Testis (tissue), 3 donors: ENCODE data around the gene GTF2H2C. TPM values are rescaled to one million over a fixed set of nuclear protein-coding genes. Genes with fewer than 3 reads are reported as not detected.

Source experiments
- DNase-seq: peaks from one replicate; pipeline ENCODE4 v3.0.0-alpha.2; 2019
- H3K27ac ChIP-seq, 2 donors: fragments of 200-600 bp; sonication (generic); one replicate each; pipeline ENCODE4 v1.5.1; 2019
- H3K27me3 ChIP-seq: fragments of 200-600 bp; sonication (generic); one replicate; pipeline ENCODE4 v1.5.1; 2019
- H3K36me3 ChIP-seq: fragments of 200-600 bp; sonication (generic); one replicate; pipeline ENCODE4 v1.5.1; 2017; ENCODE audit warnings: low read depth; ENCODE audit errors: missing control alignments
- H3K4me1 ChIP-seq: fragments of 200-600 bp; sonication (generic); one replicate; pipeline ENCODE4 v1.5.1; 2019
- H3K4me3 ChIP-seq, 2 donors: fragments of 200-600 bp; sonication (generic); one replicate each; pipeline ENCODE4 v1.5.1; 2017 to 2019
- H3K9me3 ChIP-seq: fragments of 200-600 bp; sonication (generic); one replicate; pipeline ENCODE4 v1.5.1; 2017
- CTCF ChIP-seq, 3 experiments: fragments of 450-650 bp in 2 of 3; fragments of 200-600 bp in 1 of 3; sonication (generic) in 1 of 3; IDR thresholded peaks; one replicate each; pipeline ENCODE4 v1.5.1; 2016 to 2019; ENCODE audit warnings: antibody characterized with exemption in 3 of 3, mild to moderate bottlenecking in 2 of 3, moderate library complexity in 1 of 3
- POLR2A ChIP-seq: fragments of 450-650 bp; IDR thresholded peaks from one replicate; pipeline ENCODE4 v1.6.1; 2017; ENCODE audit warnings: antibody characterized with exemption, mild to moderate bottlenecking, moderate library complexity
- WGBS, 2 donors: methylation state at CpG; one replicate each; pipeline ENCODE4 v1.1.5; 2018; 5-methylcytosine and 5-hydroxymethylcytosine counted together
- intact Hi-C: fragments of 100-400 bp; cut with DNase I; formaldehyde crosslinking; loops from one replicate; pipeline ENCODE4 v1.15.1; 2023; ENCODE audit warnings: low total_unique reads
- polyA plus RNA-seq: library from polyadenylated mRNA; stranded (reverse); fragments of 350-450 nt; fragmentation: Illumina TruSeq; extraction: RNeasy Lipid Tissue Mini Kit (QIAGEN cat#74804); gene quantifications from one replicate; pipeline ENCODE4 v1.2.3, GENCODE V29; 2014; ENCODE audit warnings: low read depth, low replicate concordance; ENCODE audit not compliant: insufficient read depth
- total RNA-seq, 2 donors: library from RNA; depleted of rRNA; stranded (reverse); fragments of >200 nt; gene quantifications; one replicate each; pipeline ENCODE4 v1.2.3, GENCODE V29; 2016

GTF2H2C gene
- total and polyA plus RNA-seq, 3 donors from 2014 or later = 28.2 to 30.9 (median 30.6) TPM

GRCh38 chr5:69527128-69527770 is 32.7 kb upstream of the GTF2H2C start:
- H3K36me3 ChIP-seq = no peaks in the 10 kb centered on the region
- no peaks in the 10 kb centered on the region for H3K27me3 ChIP-seq
- 85 to 90% methylated on average over 6 to 7 of the region's 7 CpGs for WGBS, 2 donors
- no peak for TF ChIP-seq CTCF (IDR thresholded peaks at IDR 0.05)
- TF ChIP-seq POLR2A = no peak
- intact Hi-C loops = no loop called here
- no peak overlapping the region for H3K4me3 ChIP-seq
- H3K27ac ChIP-seq = no peak overlapping the region
- no peak for DNase-seq
- H3K4me1 ChIP-seq = no peaks in the 10 kb centered on the region
- no peaks in the 10 kb centered on the region for H3K9me3 ChIP-seq

GRCh38 chr5:69528035-69528434 is 32.0 kb upstream of the GTF2H2C start:
- intact Hi-C loops = no loop called here
- H3K27ac ChIP-seq = no peak overlapping the region

GRCh38 chr5:69528609-69529008 is 31.4 kb upstream of the GTF2H2C start:
- 88 to 91% methylated on average over 4 of the region's 4 CpGs for WGBS, 2 donors
- no peak for TF ChIP-seq CTCF (IDR thresholded peaks at IDR 0.05)
- no peak for TF ChIP-seq POLR2A
- no peaks in the 10 kb centered on the region for H3K9me3 ChIP-seq
- no peaks in the 10 kb centered on the region for H3K36me3 ChIP-seq
- no peak for DNase-seq
- H3K4me3 ChIP-seq = no peak overlapping the region
- H3K4me1 ChIP-seq = no peaks in the 10 kb centered on the region
- H3K27ac ChIP-seq = no peak overlapping the region
- intact Hi-C loops = no loop called here
- no peaks in the 10 kb centered on the region for H3K27me3 ChIP-seq

More at GRCh38 chr5:69528035-69528434, 32.0 kb upstream of the GTF2H2C start:
- H3K4me1 ChIP-seq = no peaks in the 10 kb centered on the region
- H3K9me3 ChIP-seq = no peaks in the 10 kb centered on the region
- H3K36me3 ChIP-seq = no peaks in the 10 kb centered on the region
- 72 to 74% methylated on average over 5 of the region's 5 CpGs for WGBS, 2 donors
- DNase-seq = no peak
- no peaks in the 10 kb centered on the region for H3K27me3 ChIP-seq
- TF ChIP-seq CTCF (IDR thresholded peaks at IDR 0.05) (no peak), POLR2A (no peak)
- no peak overlapping the region for H3K4me3 ChIP-seq

GRCh38 chr5:69530561-69531405 is 29.2 kb upstream of the GTF2H2C start:
- Histone ChIP-seq H3K4me3 (no peak overlapping the region), H3K36me3 (no peaks in the 10 kb centered on the region), H3K27me3 (no peaks in the 10 kb centered on the region), H3K27ac (no peak overlapping the region), H3K9me3 (no peaks in the 10 kb centered on the region), H3K4me1 (no peaks in the 10 kb centered on the region)
- WGBS, 2 donors = 64 to 65% methylated on average over 7 of the region's 7 CpGs
- TF ChIP-seq CTCF (IDR thresholded peaks at IDR 0.05) (no peak), POLR2A (no peak)
- no peak for DNase-seq
- intact Hi-C loops = no loop called here
